GM21360 (cell line): Measurements from ENCODE around the gene TPST2.
A peak's percentile ranks its signal among the peaks of the same experiment; 100 is the strongest.

Source experiments
- ATAC-seq: cut with Tn5 transposase; IDR thresholded peaks from one replicate; pipeline ENCODE4 v1.9.1; 2021; ENCODE audit warnings: mild to moderate bottlenecking, moderate library complexity; ENCODE audit not compliant: unreplicated experiment

The TPST2 gene

DNA sequence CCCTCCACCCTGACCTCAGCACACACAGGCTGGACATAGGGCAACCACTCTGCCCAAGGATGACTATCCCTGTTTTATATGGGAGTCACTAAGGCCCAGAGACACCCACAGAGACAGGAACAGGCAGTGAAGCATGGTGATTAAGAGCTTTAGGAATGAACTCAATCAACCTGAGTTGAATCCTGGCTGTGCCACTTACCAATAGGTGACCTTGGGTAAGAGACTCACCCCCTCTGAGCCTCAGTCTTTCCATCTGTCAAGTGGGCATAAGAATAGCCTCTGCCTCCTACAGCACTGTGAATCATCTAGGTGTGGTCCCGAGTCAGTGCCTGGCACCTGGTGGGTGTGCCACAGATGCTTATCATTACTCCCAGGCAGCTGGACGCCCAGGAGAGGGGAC is 21.1 kb upstream of the TPST2 start:
- ATAC-seq: no peak

DNA sequence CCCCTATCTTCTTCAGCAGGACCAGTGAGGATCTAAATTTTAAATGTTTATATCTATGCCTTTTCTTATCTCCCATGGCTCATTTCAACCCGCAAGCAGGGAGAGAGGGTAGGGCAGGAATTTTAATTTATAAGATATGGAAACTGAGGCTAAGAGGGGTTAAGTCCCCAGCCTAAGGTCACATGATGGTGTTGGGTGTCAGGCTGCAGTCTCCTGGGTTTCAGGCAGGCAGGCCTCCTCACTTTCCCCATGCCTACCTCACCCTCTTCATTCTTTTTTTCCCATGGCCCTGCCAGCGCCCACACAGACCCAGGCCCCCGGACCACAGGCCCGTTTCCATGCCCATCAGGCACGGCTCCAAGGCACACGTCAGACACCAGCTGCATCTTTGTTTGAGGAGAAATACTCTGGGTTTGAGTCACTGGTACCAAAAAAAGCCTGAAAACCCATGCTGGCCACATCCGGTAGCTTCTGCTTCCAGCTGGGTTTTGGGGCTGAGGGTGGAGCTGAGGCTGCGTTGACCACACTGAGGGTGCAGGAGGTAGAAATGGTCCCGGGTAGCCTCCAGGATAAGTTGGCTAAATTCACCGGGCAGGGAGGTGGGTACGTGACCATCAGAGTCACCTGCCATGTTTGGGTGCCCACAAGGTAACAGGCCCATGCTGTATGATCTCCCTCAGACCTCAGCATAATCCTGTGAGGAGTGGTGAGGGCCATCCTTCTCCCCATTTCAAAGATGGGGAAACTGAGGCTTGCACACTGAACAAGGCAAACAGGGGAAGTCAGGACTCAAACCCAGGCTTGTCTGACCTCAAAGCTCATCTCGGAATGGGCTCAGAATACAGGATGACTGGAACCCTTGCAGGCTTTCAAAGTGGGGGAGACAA is 20.4 kb upstream of the TPST2 start:
- ATAC-seq: peak; percentile 79

DNA sequence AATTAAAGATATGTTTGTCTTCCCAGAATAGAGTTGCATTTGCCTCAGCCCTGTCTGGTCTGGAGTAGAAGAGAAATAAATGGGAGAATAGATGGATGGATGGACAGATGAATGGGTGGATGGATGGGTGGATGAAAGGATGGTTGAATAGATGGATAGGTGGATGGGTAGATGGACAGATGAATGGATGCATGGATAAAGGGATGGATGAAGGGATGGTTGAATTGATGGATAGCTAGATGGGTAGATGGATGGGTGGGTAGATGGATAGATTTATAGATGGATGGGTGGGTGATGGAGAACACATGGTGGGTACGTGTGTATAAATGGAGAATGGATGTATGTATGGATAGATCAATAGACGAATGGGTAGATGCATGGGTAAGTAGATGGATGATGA is 19.4 kb upstream of the TPST2 start:
- no peak for ATAC-seq

DNA sequence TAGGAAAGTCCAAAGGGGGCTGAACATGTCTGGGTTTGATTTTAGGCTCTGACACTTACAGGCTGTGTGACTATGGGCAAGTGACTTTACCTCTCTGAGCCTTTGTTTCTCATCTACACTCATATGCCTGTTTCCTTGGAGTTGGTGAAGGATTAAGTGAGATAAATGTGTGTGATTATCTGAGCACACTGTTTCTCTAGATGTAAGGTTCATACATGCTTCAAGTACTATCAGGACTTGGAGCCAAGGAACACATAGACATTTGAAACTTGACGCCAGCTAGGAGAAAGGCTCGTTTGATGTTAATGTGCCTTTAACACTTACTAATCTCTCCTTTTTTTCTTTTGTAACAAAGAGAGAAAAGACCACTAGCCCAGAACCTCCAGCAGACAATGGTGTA is 18.2 kb upstream of the TPST2 start:
- no peak for ATAC-seq

DNA sequence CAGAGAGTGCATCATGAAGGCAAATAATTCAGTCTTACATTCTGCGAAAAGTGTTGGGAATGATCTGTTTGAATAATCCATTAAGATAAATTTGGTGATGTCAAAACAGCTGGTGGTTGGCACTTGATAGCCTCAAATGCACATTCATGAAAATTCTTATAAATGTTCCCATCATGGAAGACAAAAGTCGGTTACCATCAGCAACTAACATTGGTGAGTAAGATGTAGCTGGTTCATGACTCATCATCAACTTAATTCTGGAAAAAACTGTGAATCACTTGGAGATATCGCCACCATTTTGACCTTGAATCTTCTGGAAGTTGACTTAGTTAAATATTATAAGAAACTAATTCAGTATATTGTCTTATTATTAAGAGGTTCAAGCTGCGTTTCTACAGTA is 16.7 kb upstream of the TPST2 start:
- ATAC-seq: no peak

DNA sequence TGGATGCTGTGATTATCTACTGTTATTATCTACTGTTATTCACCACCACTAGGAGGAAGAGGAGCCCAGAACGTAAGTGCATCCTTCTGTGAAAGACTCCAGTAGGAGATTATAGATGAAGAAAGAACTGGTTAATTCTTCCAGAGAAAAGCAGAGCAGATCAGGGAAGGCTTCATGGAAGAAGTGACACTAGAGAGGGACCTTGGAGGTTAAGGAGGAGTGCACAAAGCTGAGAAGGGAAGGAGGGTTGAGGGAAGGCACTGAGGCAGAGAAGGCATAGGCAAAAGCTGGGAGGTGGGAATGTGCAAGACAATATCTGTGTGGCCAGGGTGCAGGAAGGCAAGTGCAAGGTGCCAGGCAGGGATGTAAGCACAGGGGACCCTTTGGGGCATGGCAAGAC is 14.4 kb upstream of the TPST2 start:
- ATAC-seq: no peak

DNA sequence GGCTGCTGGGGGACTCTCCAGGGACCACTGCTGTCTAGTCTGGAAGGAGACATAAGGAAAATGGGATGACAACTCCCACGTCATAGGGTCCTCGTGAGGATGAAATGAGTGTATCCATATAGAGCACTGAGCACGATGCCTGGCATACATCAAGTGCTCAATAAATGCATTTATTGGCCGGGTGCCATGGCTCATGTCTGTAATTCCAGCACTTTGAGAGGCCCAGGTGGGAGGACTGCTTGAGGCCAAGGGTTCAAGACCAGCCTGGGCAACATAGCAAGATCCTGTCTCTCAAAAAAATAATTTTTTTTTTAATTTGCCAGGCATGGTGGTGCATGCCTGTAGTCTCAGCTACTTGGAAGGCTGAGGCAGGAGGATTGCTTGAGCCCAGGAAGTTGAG is 12.2 kb upstream of the TPST2 start:
- no peak for ATAC-seq

DNA sequence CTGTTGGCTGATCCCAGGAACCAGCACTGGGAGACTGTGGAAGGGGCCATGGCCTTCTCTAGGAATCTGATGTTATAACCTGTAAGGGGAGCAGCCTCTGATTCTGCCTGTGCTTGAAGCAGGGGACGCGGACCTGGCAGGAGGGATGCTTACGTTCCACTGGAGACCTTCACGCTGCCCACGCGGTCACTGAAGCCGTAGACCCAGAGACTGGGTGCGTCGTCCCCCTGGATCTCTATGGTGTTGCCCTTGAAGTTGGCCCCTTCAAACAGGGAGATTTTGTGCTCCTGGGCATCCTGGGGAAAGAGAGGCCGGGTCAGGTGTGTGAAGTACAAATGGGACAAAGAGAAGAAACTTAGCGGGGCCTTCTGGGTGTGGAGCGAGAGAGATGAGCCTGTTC is 11.8 kb upstream of the TPST2 start:
- ATAC-seq: no peak

DNA sequence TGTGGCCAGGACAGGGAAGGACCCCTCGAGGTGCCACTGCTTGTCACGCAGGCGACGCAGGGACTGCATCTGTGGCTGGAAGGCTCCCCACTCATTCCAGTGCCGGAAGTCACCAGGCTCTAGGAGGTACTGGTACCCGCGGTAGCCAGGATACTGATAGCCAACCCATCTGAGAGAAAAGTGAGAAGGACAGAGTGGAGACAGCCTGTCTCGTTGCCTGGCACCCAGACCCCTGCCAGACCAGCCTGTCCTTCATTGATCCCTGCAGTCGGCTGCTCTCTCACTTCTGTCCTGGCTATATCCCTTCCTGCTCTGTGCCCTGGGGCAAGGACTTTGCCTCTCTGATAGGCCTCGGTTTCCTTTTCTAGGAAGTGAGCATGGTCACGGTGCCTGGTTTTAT is 9.6 kb upstream of the TPST2 start:
- ATAC-seq: no peak

DNA sequence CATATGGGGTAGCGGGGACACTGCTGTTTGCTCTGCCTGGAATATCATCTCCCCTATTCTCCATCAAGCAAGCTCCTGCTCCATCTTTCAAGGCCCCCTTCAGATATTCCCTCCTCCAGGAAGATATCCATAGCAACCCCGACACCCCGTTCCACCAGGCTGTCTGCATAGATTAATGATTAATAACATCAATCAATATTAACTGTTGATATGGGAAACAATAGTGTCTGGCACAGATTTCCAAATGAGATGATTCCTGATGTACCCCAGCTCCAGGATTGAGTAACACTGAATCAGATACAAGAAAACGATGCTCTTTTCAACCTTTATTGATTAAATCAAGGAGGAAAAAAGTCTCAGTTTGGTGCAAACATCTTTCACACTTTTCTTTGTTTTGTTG is 7.5 kb upstream of the TPST2 start:
- no peak for ATAC-seq

DNA sequence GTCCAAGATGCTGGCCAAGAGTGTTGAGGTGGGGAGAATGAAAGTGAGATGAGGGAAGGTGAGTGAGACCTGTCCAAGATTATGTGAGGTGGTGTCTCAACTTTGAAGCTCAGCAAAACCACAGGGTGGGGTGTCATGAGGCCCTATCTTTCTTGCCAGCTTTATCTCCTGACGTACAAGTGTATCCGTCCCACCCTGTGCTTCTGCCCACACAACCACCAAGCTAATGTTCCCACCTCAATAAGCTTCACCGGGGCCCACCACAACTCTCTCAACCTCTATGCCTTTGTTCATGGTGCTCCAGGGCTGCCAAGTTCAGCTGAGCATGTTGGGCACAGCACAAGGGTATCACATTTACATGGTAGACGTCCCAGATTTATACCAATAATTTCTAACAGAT is 7.1 kb upstream of the TPST2 start:
- no peak for ATAC-seq

DNA sequence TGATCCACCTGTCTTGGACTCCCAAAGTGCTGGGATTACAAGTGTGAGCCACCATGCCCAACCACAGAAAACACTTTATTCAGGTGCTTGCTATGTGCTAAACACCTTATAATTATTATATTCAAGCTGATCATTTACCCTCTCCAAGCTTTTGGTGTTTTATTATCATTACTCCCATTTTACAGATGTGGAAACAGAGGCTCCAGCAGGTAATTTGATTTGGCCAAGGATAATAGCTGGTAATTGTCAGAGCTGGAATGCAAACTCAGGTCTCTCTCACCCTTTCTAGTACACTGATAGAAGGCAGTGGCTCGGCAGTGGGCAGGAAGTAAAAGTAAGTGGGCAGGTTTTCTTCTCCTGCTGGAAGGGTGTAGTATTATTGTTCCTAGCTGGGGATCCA is 3.8 kb upstream of the TPST2 start:
- no peak for ATAC-seq

DNA sequence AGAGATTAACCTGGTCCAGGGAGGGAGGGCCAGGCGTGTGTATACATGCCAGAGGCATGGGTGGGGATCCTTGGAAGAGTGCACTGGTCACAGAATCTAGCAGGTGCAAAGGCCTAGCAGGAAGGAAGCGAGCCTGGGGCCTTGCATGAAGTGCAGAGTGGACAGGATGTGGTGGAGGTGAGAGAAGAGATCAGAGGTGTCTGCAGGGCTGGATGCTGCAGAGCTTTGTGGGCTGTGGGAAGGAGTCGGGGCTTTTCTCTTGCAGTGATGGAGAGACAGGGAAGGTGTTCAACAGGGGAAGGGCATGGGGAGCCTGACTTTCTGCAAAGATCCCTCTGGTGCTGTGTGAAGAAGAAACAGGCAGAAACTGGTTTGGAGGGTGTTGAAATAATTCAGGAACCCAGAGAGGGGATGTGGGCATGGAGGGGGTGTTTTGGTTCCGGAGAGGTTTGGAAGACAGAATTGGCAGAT is 2.5 kb upstream of the TPST2 start:
- ATAC-seq: no peak

DNA sequence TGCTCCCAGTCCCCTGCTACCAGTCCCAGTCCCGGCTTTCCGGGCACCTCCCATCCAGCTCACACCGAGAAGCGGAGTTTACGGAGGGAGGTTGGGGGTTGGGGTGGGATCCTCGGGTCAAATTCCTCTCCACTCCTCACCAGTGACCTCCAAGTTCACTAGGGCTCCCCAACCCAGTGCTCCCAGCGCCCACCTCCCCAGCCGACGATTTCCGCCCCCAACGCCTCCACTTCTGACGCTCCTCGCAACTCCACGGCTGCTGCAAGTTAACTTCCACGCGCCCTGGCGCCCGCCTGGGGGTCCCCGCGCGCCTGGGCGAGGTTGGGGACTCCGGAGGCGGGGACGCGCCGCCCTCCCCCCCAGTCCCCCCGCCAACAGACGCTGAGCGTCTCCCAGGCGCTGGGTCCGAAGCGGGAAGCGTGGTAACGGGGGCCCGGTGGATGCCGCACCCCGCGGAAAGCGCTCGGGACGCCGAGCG is 526 bp downstream of the TPST2 start:
- ATAC-seq: peak; percentile 22

DNA sequence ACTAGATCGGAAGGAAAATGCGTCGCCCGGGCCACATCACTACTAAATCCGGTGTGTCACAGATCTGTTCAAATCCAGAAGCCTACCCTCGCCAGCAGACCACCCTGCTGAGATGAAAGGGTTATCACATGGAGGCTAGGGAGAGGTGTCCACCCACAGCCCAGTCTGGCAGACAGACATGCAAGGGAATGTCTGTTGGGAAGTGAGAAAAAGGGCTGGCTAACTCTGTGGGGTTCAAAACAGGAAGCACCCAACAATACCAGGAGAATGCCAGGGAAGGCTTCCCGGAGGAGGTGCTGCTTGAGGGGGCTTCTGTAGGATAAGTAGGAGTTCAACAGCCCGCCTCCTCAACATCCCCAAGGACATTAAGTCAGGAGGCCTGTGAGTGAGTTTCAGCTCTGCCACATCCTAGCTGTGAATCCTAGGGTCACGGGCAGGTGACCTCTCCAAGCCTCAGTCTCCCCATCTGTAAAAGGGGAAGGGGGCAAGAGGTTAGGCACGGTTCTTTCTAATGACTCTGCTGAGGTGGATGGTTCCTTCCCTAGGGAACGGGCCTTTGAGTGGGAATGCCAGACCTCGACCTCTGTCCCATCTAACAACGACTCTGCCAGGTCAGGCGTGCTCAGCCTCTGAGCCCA is 1.1 kb downstream of the TPST2 start:
- no peak for ATAC-seq

DNA sequence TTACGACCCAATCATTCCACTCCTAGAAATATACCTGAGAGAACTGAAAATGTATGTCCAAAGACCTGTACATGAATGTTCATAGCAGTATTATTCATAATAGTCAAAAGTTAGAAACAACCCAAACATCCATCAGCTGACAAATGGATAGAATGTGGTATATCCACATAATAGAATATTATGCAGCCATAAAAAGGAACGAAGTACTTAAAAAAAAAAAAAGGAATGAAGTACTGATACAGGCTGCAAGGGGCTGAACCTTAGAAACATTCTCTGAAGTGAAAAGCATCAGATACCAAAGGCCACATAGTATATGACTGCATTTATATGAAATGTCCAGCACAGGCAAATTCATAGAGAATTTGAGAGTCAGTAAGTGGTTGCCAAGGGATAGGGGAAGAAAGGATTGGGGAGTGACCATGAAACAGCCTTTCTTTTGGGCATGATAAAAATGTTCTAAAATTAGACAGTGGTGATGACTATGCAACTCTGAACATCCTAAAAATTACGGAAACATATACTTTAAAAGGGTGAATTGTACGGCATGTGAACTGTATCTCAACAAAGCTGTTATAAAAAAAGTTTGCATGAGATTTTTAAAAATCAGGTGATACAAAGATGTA is 1.8 kb downstream of the TPST2 start:
- no peak for ATAC-seq

DNA sequence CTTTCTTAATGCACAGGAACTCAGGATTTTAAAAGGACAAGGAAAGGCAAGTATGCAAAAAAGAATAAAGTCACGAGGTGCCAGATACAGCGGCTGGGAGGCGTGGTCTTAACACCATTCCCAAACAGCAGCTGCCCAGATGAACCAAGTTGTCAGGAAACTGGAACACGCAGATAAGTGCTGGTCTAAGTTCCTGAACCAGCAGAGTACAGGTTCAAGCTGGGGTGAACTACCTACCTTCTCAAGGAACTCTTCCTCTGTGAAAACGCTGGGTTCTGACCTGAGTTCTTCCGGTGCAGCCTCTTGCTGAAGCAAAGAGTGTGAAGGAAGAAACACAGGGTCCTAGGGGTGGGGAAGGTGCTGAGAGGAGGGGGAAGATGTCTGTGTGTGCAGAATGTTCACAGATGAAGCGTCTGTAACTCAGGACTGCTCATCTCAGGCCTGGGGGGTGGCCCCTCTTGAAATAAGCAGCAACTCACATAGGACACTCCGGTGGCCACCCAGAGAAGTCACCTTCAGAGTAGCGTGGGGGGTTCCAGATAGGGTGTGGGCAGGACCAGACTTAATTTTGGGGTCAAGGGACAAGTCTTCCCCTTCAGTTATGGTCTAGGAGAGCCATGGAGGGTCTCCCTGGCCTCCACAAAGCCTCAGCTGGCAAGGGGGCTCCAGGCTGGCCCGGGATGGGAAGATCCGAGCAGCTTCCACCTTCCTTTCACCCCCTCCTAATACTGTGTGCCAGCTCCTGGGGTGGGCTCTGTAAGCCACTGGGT is 3.2 kb downstream of the TPST2 start:
- ATAC-seq: no peak

DNA sequence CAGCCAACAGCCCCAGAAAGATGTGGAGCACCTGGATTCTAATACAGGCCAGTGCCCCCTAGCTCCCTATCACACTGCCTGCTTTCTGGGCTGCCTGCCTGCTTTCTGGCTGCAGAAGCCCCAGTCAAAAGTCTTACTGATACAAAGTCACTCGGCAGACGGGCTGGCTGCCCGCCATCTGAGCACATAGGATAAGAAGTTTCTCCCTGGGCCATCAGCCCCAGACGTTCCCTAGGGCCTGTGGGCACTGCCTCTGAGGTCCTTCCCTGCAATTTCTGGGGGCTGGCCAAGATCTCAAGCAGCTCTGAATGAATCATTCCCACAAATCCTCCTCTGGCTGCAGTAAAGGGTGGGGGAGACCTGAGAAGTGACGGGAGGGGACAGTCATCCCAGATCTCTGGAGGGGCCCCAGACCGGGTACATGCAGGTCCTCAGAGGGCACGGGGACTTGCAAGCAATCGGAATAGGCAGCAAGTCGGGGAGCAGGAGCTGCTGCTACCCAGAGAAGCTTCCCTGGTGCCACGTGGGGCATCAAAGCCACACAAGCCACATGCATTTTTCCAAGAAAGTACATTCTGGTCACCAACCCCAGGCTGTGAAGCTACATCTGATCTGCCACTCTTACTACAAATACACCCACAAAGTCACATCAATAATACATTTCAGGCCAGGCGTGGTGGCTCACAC is 4.7 kb downstream of the TPST2 start:
- ATAC-seq: no peak

DNA sequence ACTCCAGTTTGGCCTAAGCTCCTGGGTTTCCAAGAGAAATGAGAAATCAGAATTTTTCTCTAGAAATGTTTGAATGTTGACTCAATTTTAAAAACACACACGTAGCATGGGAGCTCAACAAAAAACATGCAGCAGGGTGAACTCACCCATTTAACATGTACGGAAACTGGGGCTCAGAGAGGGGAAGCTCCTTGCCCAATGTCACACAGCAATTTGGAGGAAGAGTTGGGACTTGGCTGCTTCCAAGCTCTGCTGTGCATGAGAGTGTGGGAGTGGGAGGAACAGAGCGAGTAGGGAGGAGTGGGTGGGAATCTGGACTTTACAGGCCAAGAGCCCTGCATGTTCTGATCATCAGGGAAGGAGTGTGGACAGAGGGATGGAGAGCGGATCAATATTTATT is 5.9 kb downstream of the TPST2 start:
- ATAC-seq: no peak

DNA sequence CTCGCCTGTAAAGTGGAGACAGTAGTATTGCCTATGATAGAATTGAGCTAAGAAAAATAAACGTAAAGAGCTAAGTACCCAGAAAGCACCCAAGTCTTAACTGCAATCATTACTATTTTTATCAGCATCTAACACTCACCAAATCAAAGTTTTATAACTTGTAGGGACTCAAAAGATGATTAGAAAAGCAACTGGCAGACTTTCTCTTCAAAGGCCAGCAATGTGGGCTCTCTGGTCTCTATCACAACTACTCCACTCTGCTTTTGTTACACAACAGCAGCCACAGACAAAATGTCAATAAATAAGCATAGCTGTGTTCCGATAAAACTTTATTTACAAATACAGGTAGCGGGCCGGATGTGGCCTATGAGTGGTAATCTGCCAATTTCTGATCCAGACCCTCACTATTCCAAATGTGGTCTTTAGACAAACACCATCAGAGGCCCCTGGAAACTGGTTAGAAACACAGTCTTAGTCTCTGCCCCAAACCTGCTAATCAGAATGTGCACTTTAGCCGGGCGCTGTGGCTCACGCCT is 8.2 kb downstream of the TPST2 start:
- ATAC-seq: no peak
